C1 segment of cervical spinal cord (tissue), 14 donors: ENCODE measurements around the gene MRPL36.

Experiments used
- DNase-seq, 14 donors: peaks; one replicate each; lab custom pipeline; 2025; lab: John Stamatoyannopoulos, UW

MRPL36 gene

GRCh38 chr5:1781726-1782384 lies 17.8 kb downstream of the MRPL36 start:
- no peak for DNase-seq

- DNase-seq = no peak
These were observed 18.5 kb downstream of the MRPL36 start for GRCh38 chr5:1781107-1781506.

GRCh38 chr5:1780614-1780930 lies 19.1 kb downstream of the MRPL36 start:
- DNase-seq = no peak

GRCh38 chr5:1779782-1780613 lies 19.6 kb downstream of the MRPL36 start:
- no peak for DNase-seq

- no peak for DNase-seq
These were observed 20.5 kb downstream of the MRPL36 start for GRCh38 chr5:1779021-1779680.

- DNase-seq = no peak
These were observed 21.3 kb downstream of the MRPL36 start for GRCh38 chr5:1778138-1779020.

- no peak for DNase-seq
These were observed 22.1 kb downstream of the MRPL36 start for GRCh38 chr5:1777281-1778137.

- no peak for DNase-seq
These were observed 22.8 kb downstream of the MRPL36 start for GRCh38 chr5:1776831-1777230.

- no peak for DNase-seq
These were observed 27.0 kb downstream of the MRPL36 start for GRCh38 chr5:1772634-1773033.

GRCh38 chr5:1771149-1772065 lies 28.2 kb downstream of the MRPL36 start:
- DNase-seq = no peak

- DNase-seq = no peak
These were observed 29.2 kb downstream of the MRPL36 start for GRCh38 chr5:1770443-1770802.

GRCh38 chr5:1769752-1770442 lies 29.7 kb downstream of the MRPL36 start:
- no peak for DNase-seq

GRCh38 chr5:1769017-1769640 lies 30.5 kb downstream of the MRPL36 start:
- no peak for DNase-seq

- no peak for DNase-seq
These were observed 31.2 kb downstream of the MRPL36 start for GRCh38 chr5:1768283-1769000.

GRCh38 chr5:1767524-1768282 lies 31.9 kb downstream of the MRPL36 start:
- DNase-seq = no peak

- no peak for DNase-seq
These were observed 33.8 kb downstream of the MRPL36 start for GRCh38 chr5:1765880-1766235.

GRCh38 chr5:1765141-1765879 lies 34.3 kb downstream of the MRPL36 start:
- no peak for DNase-seq
